A549 (cell line): Measurements from ENCODE around the gene DNASE1L1. TPM values are rescaled to one million over a fixed set of nuclear protein-coding genes. Genes with fewer than 3 reads are reported as not detected.
A peak's percentile ranks its signal among the peaks of the same experiment; 100 is the strongest.

Source experiments
- ATAC-seq, 2 experiments: fragments of 200-7000 bp in 1 of 2; fragments of >200 bp in 1 of 2; cut with Nextera tagmentation in 1 of 2; cut with Tn5 transposase in 1 of 2; 3 replicates each; pipeline versions ENCODE4 v1.8.0 to v1.9.1; 2018 to 2020; ENCODE audit warnings: mild to moderate bottlenecking in 1 of 2, moderate library complexity in 1 of 2
- CTCF ChIA-PET: fragments of 300-600 bp; sonication (Branson Sonifier 250); formaldehyde crosslinking; extraction: SDS; loops from one replicate; lab custom pipeline; 2021; ENCODE audit warnings: antibody characterized with exemption, inconsistent platforms; lab: Yijun Ruan, JAX
- POLR2A ChIA-PET: fragments of 350-600 bp; formaldehyde crosslinking; extraction: SDS; loops from one replicate; lab custom pipeline; 2021; ENCODE audit warnings: antibody characterized with exemption, inconsistent platforms; lab: Yijun Ruan, JAX
- DNase-seq, 2 experiments: peaks; one replicate each; pipeline versions ENCODE4 v3.0.0 to v3.0.0-alpha.2; 2011 to 2016; ENCODE audit warnings: low read depth in 1 of 2, low spot score in 1 of 2
- FAIRE-seq: peaks from 2 replicates; lab custom pipeline; 2011; peaks lifted over from hg19 to GRCh38; lab: Jason Lieb, UNC
- H3K27ac ChIP-seq, 2 experiments: fragments of >200 bp; sonication (Bioruptor Twin); formaldehyde crosslinking; 3 replicates each; pipeline ENCODE4 v1.5.1; 2016 to 2017
- H3K4me1 ChIP-seq: fragments of >200 bp; sonication (Bioruptor Twin); formaldehyde crosslinking; 3 replicates; pipeline ENCODE4 v1.6.1; 2016
- H3K4me2 ChIP-seq: fragments of >200 bp; sonication (Bioruptor Twin); formaldehyde crosslinking; 3 replicates; pipeline ENCODE4 v1.6.1; 2016
- H3K4me3 ChIP-seq: fragments of >200 bp; sonication (Bioruptor Twin); formaldehyde crosslinking; 3 replicates; pipeline ENCODE4 v1.5.1; 2016
- H3K9me3 ChIP-seq: fragments of >200 bp; sonication (Bioruptor Twin); formaldehyde crosslinking; 3 replicates; pipeline ENCODE4 v1.6.1; 2016
- ATOH8 ChIP-seq: fragments of 250-450 bp; sonication (Bioruptor Pico); IDR thresholded peaks from 2 replicates; pipeline ENCODE4 v1.5.0; 2020; ENCODE audit warnings: low read depth, mild to moderate bottlenecking, moderate library complexity
- BHLHE40 ChIP-seq: IDR thresholded peaks from 2 replicates; pipeline ENCODE4 v1.6.1; 2012; ENCODE audit warnings: low read depth, low read length, inconsistent platforms
- CHD2 ChIP-seq: fragments of 150-350 bp; IDR thresholded peaks from 2 replicates; pipeline ENCODE4 v1.6.1; 2014; ENCODE audit warnings: low read length; ENCODE audit not compliant: partially characterized antibody
- CHD4 ChIP-seq: fragments of 200-600 bp; sonication (generic); IDR thresholded peaks from 2 replicates; pipeline ENCODE4 v1.6.1; 2016; ENCODE audit warnings: antibody characterized with exemption, mild to moderate bottlenecking, borderline replicate concordance
- E2F6 ChIP-seq: IDR thresholded peaks from 2 replicates; pipeline ENCODE4 v1.6.1; 2012; ENCODE audit warnings: low read depth, borderline replicate concordance
- EHF ChIP-seq: fragments of 250-450 bp; sonication (Bioruptor Pico); IDR thresholded peaks from 2 replicates; pipeline ENCODE4 v1.5.0; 2020; ENCODE audit warnings: mild to moderate bottlenecking
- ELK1 ChIP-seq: fragments of 150-350 bp; IDR thresholded peaks from 2 replicates; pipeline ENCODE4 v1.6.1; 2014; ENCODE audit warnings: low read depth, mild to moderate bottlenecking, low read length
- EP300 ChIP-seq, 2 experiments: fragments of >200 bp; sonication (Bioruptor Twin); formaldehyde crosslinking; IDR thresholded peaks; 2 replicates in 1 of 2; 3 replicates in 1 of 2; pipeline ENCODE4 v1.6.1; 2016 to 2017
- HMGXB4 ChIP-seq: fragments of 250-450 bp; sonication (Bioruptor Pico); IDR thresholded peaks from 2 replicates; pipeline ENCODE4 v1.5.0; 2021; ENCODE audit warnings: mild to moderate bottlenecking, moderate library complexity, borderline replicate concordance
- JUNB ChIP-seq: fragments of >200 bp; sonication (Bioruptor Twin); formaldehyde crosslinking; IDR thresholded peaks from 2 replicates; pipeline ENCODE4 v1.6.1; 2016
- KDM1A ChIP-seq: fragments of 200-600 bp; sonication (generic); IDR thresholded peaks from 2 replicates; pipeline ENCODE4 v1.6.1; 2016; ENCODE audit warnings: low read depth, mild to moderate bottlenecking
- MYC ChIP-seq: IDR thresholded peaks from 2 replicates; pipeline ENCODE4 v1.6.1; 2012; ENCODE audit warnings: mild to moderate bottlenecking, inconsistent platforms, low read length, improper control_type of control experiment, borderline replicate concordance
- NPAS2 ChIP-seq: fragments of 250-450 bp; sonication (Bioruptor Pico); IDR thresholded peaks from 2 replicates; pipeline ENCODE4 v1.8.0; 2022; ENCODE audit warnings: mild to moderate bottlenecking, moderate library complexity, borderline replicate concordance
- PBX3 ChIP-seq: IDR thresholded peaks from 2 replicates; pipeline ENCODE4 v1.6.1; 2012
- POLR2A ChIP-seq: IDR thresholded peaks from 2 replicates; pipeline ENCODE4 v1.6.1; 2012; ENCODE audit warnings: mild to moderate bottlenecking, low read length
- RFX5 ChIP-seq: fragments of 450-650 bp; IDR thresholded peaks from 2 replicates; pipeline ENCODE4 v1.7.1; 2014; ENCODE audit warnings: antibody characterized with exemption, mild to moderate bottlenecking, moderate library complexity
- RNF2 ChIP-seq: fragments of 200-600 bp; sonication (generic); IDR thresholded peaks from 2 replicates; pipeline ENCODE4 v1.6.1; 2016; ENCODE audit warnings: low read depth, mild to moderate bottlenecking, antibody characterized with exemption, moderate library complexity, borderline replicate concordance
- TFCP2L1 ChIP-seq: fragments of 250-450 bp; sonication (Bioruptor Pico); IDR thresholded peaks from 2 replicates; pipeline ENCODE4 v1.5.0; 2021; ENCODE audit warnings: mild to moderate bottlenecking
- ZFP36 ChIP-seq: fragments of 450-650 bp; IDR thresholded peaks from 2 replicates; pipeline ENCODE4 v1.6.1; 2014; ENCODE audit warnings: borderline replicate concordance; ENCODE audit not compliant: partially characterized antibody
- WGBS: methylation state at CpG from one replicate; pipeline ENCODE4 v1.1.6; 2017; ENCODE audit errors: missing lambda C conversion rate; 5-methylcytosine and 5-hydroxymethylcytosine counted together
- polyA plus RNA-seq, 4 experiments: library from polyadenylated mRNA; depleted of rRNA in 3 of 4; stranded (reverse); fragments of >200 nt; fragmentation: RNase III in 1 of 4; extraction: RNeasy Plus Mini Kit Qiagen cat#74134 plus additional on column Dnase treatment in 1 of 4; gene quantifications; 2 replicates in 3 of 4; 3 replicates in 1 of 4; pipeline ENCODE4 v1.2.3, GENCODE V29; 2011 to 2017
- TF ChIP-seq, protein P1 (sequence below): IDR thresholded peaks from 2 replicates; pipeline ENCODE4 v1.6.1; 2012
- TF ChIP-seq, protein P2 (sequence below): fragments of >200 bp; sonication (Bioruptor Twin); formaldehyde crosslinking; IDR thresholded peaks from 2 replicates; pipeline ENCODE4 v1.6.1; 2016

The DNASE1L1 gene
- polyA plus RNA-seq, 2 of the 4 experiments (the other 2 are of a cell fraction) = 14.3 to 24.5 TPM

DNA sequence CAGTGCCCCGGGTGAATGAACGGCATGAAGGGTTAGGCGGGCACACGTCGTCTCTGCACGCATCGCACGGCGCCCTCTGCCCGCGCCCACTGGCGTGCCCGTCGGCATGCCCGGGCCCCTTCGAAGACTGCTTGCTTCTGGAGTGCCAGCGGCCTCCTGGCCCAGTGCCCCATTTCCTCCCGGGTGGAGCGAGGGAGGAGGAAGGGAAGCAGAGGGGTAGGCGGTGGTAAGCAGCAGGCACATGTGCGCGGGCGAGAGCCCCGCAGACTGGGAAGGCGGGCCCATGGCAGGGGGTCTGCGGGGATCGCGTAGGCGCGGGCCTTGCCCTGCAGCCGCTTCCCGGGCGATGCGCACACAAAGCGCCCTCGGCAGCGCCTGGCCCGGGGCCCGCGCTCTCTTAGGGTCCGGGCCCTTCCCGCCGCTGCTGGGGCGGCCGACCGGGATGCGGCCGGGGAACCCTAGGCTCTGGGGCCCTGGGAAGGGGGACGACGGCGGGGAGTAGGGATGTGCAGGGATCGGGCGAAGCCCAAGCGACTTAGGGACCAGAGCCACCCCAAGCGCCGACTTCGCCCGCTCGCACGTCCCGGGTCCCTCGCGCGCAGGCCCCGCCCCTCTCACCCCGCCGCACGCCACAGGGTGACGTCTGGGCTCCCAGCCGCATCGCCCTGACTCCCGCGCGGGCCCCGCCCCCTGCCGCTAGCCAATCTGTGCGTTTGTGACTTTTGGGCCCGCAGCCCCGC, 30.8 kb downstream of the DNASE1L1 start (continued):
- no peak for TF ChIP-seq BHLHE40
- no peak for TF ChIP-seq HMGXB4 (CRISPR knock-in tag)
- TF ChIP-seq MYC = peak; percentile 16; the same call in 1 of the 2 replicates
- no peak for TF ChIP-seq ZFP36
- no peak for TF ChIP-seq EHF (CRISPR knock-in tag)
- no peak for TF ChIP-seq PBX3
- TF ChIP-seq CHD2 = no peak
- TF ChIP-seq E2F6 = peak; percentile 63
- TF ChIP-seq ATOH8 (CRISPR knock-in tag) = peak; percentile 59; the same call in 1 of the 2 replicates
- TF ChIP-seq TFCP2L1 (CRISPR knock-in tag) = no peak
- TF ChIP-seq CHD4 = no peak
- TF ChIP-seq, protein P1, sequence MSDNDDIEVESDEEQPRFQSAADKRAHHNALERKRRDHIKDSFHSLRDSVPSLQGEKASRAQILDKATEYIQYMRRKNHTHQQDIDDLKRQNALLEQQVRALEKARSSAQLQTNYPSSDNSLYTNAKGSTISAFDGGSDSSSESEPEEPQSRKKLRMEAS = peak; percentile 45
- no peak for TF ChIP-seq RFX5
- TF ChIP-seq ELK1 = no peak
- no peak for TF ChIP-seq KDM1A
- peak; percentile 66 for TF ChIP-seq POLR2A
- no peak for TF ChIP-seq EP300 (IDR thresholded peaks at IDR 0.05)
- TF ChIP-seq RNF2 = no peak
- TF ChIP-seq, protein P2, sequence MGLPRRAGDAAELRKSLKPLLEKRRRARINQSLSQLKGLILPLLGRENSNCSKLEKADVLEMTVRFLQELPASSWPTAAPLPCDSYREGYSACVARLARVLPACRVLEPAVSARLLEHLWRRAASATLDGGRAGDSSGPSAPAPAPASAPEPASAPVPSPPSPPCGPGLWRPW = no peak
- no peak for TF ChIP-seq NPAS2
- TF ChIP-seq, all 56 proteins: peak for 9

DNA sequence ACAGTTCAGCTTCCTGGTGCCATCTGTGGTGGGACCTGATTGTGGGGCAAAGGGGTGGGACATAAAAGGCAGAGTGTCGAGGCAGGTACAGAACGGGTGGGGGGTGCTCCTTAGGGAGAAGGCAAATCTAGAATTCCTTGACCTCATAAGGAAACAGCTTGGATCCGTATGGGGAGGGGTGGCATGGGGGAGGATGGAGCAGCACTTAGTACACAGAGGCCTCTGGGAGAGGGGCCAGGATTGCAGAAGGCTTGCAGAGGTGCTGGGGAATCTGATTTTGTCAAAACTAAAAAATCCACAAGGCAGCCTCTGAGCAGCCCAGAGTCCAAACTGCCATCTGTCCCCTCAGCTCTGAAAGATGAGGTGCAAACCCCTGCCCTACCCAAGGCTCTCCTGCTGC, 32.3 kb downstream of the DNASE1L1 start:
- ATAC-seq = no peak
- TF ChIP-seq, protein P2 = no peak
- TF ChIP-seq JUNB (no peak), CHD4 (no peak), CHD2 (no peak), E2F6 (no peak)
- POLR2A ChIA-PET = no interaction called here
- FAIRE-seq = no peak
- H3K4me2 ChIP-seq = no peak overlapping the region
- 79% methylated on average over 3 of the region's 3 CpGs for WGBS
- DNase-seq = no peak
- no peak overlapping the region for H3K4me3 ChIP-seq
- H3K27ac ChIP-seq = 0 out of 6 replicates have a peak overlapping the region, but pooled peaks of 1 of the 2 experiments have one; percentile 99
- CTCF ChIA-PET = no interaction called here
- peaks cover 42% of the 10 kb centered on the region for H3K4me1 ChIP-seq
- no peaks in the 10 kb centered on the region for H3K9me3 ChIP-seq
